Upper lobe of left lung (tissue), 4 donors: Measurements from ENCODE around the gene NUP42.

Experiments
- CTCF ChIP-seq, 6 experiments: fragments of 450-650 bp in 4 of 6; fragments of 200-600 bp in 2 of 6; sonication (generic) in 2 of 6; IDR thresholded peaks; one replicate each; pipeline ENCODE4 v1.5.1; 2016 to 2019; ENCODE audit warnings: antibody characterized with exemption in 6 of 6
- EP300 ChIP-seq, 4 donors: sonication (generic); formaldehyde crosslinking; IDR thresholded peaks; one replicate each; pipeline ENCODE4 v1.5.1; 2017; ENCODE audit warnings: antibody characterized with exemption in 4 of 4, control low read depth in 2 of 4

GRCh38 chr7:23211589-23211988 is 29.7 kb downstream of the NUP42 start:
- TF ChIP-seq CTCF (IDR thresholded peaks at IDR 0.05) (no peak), EP300 (IDR thresholded peaks at IDR 0.05) (no peak)
